Epithelial cell of prostate (primary cell): ENCODE data around the gene NEK7.

Experiments
- DNase-seq: peaks from one replicate; pipeline ENCODE4 v3.0.0-alpha.2; 2011; ENCODE audit warnings: low read depth, low spot score
- H3K27ac ChIP-seq: fragments of 450-650 bp; 2 replicates; pipeline ENCODE4 v1.5.1; 2017; ENCODE audit warnings: mild to moderate bottlenecking

The NEK7 gene

DNA sequence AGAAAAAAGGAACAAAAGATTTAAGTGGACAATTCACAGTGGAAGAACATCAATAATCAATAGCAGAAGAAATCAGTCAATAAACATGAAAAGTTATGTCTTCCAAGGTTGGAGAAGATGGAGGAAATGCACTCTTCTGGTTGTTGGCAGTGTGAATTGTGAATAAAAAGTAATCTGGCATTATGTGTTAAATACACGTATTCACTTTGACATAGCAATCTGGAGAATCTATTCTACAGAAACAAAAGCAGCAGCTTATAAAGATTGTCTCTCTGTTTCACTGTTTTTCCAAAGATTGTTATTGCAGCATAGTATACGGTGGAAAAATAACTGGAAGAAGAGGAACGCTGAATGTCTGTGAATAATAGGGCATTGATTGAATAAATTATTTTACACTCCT, 169.4 kb downstream of the NEK7 start:
- no peak for DNase-seq
- no peak overlapping the region for H3K27ac ChIP-seq

DNA sequence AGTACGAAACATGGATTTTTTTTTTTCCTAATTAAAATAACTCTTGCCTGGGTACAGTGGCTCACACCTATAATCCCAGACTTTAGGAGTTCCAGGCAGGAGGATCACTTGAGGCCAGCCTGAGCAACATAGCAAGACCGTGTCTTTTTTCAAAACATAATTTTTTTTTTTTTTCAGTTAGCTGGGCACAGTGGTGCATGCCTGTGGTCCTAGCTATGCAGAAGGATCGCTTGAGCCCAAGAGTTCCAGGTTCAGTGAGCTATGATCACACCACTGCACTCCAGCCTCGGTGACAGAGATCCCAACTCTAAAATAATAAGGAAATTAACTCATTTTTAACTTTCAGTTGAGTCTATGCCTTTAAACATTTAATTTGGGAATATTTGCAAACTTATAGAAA, 170.1 kb downstream of the NEK7 start:
- no peak for DNase-seq
- no peak overlapping the region for H3K27ac ChIP-seq

DNA sequence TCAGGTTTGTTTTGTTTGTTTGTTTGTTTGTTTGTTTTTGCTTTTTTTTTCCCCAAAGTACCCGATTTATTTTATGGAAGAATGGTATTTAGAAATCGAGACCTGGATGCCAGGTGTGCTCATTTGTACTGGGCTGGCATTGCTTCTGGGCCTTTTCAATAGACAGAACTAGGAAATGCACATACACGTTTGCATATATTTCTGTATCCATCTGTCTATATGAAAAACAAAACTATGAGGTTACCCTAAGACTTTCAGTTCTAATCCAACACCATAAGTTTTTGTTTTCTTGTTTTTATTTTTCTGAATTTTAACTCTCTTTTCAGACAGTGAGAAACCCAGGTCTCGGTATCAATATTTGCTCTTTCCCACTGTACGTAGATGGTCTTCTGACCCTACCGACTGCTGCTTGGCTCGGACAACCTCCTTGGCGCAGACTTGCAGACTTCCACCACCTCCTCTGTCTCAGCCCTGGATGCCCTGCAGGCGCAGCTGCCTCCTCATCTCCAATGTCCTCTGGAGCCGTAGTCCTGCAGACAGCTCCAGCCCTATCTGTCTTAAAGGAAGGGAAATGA, 171.7 kb downstream of the NEK7 start:
- DNase-seq, result no peak
- H3K27ac ChIP-seq, result no peak overlapping the region

DNA sequence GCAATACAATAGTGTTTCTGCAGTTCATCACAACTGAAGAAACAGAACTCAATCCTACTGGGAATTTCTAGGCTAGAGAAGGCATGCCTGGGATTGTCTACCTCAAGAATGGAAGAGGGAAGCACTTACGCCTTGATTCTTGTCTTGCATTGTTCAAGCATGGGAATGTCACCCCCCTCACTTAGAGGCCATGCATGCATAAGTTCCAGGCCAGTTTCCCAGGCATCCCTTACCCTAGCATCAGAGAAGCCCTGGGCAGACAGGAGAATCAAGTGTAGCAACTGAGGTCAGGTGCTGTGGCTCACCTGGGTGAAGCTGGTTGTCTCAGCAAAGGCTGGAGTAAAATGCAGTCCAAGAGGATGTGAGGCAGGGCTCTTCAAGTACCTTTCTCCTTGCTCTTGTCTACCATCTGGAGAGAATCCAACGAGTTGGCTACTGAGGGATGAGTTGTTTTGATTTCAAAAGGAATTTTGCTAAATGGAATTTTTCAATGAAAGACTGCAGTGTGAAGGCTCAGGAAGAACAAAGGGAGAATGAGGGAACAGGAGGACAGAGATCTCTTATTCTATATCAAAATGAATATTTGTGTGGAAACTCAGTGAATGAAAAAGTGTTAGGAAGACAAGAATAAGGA, 174.3 kb downstream of the NEK7 start:
- no peak for DNase-seq
- no peak overlapping the region for H3K27ac ChIP-seq

GRCh38 chr1:198333744-198334143, 176.9 kb downstream of the NEK7 start:
- H3K27ac ChIP-seq, result no peak overlapping the region
- no peak for DNase-seq

DNA sequence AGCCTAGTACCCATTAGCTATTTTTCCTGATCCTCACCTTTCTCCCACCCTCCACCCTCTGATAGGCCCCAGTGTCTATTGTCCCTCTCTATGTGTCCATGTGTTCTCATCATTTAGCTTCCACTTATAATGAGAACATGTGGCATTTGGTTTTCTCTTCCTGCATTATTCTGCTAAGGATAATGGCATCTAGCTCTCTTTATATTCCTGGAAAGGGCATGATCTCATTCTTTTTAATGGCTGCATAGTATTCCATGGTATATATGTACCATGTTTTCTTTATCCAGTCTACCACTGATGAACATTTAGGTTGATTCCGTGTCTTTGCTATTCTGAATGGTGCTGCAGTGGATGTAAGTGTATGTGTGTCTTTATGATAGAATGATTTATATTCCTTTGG, 178.9 kb downstream of the NEK7 start:
- no peak for DNase-seq
- no peak overlapping the region for H3K27ac ChIP-seq

GRCh38 chr1:198337886-198338285, 181.1 kb downstream of the NEK7 start:
- H3K27ac ChIP-seq, result no peak overlapping the region
- no peak for DNase-seq

DNA sequence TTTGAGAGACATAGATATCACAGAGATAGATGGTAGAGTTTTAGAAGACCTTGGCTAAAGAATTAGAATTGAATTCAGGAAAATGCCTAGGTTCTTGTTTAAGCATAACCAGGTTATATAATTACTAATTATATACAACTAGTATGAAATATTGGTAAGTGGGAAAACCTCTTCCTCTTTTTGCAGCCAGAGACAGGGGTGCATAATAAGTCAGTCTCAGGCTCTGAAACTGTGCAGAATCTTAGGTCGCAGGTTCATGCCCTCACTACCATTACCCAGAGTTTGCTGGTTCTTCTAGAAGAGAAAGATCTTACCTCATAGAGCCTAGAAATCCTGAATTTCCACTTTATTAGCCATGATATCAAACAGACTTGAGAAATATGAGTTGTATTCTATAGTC, 183.3 kb downstream of the NEK7 start:
- no peak overlapping the region for H3K27ac ChIP-seq
- DNase-seq, result no peak

DNA sequence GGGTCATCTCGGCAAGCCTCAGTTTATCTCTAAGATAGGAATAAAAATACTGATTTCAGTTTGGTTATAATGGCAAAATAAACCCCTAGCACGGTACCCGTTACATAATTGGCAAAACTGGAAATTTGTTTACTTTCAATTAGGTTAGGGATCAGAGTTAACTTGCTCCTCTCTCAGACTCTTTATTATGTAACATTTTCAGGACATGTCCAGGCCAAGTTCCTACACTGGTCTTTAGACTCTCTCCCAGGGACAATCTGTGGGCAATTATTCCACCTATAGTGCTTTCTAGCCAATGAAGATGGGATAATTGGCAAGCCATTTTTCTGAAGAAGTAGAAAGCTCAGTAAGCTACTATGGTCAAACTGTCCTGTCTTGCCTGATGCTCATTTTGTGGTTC, 189.4 kb downstream of the NEK7 start:
- DNase-seq, result no peak
- H3K27ac ChIP-seq, result no peak overlapping the region

- DNase-seq, result no peak
- H3K27ac ChIP-seq, result no peak overlapping the region
Measured at GRCh38 chr1:198350456-198350855, 193.7 kb downstream of the NEK7 start.

- H3K27ac ChIP-seq, result no peak overlapping the region
- DNase-seq, result no peak
Measured at GRCh38 chr1:198352975-198353695, 196.3 kb downstream of the NEK7 start.

GRCh38 chr1:198357937-198358336, 201.1 kb downstream of the NEK7 start:
- no peak overlapping the region for H3K27ac ChIP-seq
- no peak for DNase-seq

DNA sequence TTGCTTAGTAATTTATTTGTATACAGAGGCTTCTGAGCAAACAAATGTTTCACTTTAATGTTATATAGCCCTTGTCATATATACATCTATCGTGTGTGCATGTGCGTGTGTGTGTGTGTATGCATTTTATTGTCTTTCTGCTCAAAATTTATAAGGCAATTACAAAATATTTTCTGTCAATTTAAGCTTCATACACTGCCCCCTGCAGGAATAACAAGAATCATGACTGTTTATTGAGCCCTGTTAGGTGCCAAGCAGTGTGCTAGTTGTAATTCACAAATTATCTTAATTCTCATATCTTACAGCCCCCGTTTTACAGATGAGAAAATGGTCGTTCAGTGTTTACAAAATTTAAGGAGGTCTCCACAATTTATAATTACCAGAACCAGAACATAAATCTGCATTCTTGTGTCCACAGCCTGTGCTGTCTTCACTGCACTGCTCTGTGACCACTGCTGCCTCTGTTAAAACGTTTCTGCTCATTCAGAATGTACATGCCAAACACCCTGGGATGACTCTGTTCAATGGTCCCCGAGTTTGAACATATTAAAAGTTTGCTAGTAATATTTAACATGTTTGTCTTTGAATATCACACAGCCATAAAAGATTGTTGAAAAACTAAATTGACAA, 202.3 kb downstream of the NEK7 start:
- H3K27ac ChIP-seq, result no peak overlapping the region
- no peak for DNase-seq

GRCh38 chr1:198360208-198360729, 203.5 kb downstream of the NEK7 start:
- DNase-seq, result no peak
- no peak overlapping the region for H3K27ac ChIP-seq

DNA sequence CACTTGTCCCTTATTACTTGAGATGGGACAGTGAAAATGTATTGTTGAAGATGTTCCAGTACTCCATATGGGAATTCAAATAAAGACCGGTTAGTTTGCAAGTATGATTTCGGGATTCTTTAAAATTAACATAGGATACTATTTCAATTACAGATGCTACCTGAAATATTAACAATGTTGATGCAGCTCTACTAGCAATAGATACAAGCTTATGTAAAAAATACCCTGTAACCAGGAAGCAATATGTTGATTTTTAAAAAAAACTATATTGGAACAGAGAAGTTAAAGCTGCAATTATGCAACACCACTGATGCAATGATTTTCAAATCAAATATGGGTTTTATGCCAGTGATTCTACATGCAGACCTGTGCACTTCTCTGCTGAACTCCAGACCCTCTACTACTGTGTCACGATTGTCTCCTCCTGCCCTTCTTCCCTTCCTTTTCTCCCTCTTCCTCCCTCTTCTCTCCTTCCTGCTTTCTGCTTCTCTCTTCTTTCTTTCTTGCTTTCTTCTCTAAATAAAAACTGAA, 204.5 kb downstream of the NEK7 start:
- H3K27ac ChIP-seq, result no peak overlapping the region
- DNase-seq, result no peak

DNA sequence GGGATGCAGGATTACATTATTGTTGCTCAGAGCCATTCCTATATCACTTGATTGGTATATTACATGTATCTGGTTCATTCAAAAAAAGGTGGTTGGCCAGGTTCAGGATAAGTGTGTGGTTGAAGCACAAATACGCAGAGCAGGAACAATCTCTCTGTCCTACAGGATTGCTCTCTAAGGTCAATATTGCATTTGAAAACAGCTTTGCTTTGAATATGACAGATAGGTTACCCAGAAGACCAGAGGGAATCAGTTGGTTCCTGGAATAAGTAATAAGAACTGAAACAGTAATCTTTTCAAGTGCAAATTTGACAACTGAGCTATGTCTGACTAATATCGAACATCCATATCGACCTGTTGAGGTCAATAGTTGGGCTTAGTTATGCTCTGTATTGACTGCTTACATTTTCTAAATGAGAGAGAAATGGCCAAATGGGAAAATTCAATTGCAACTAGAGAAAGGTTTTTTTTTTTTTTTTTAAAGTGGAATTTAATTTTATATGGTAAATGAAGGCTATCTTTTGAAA, 206.9 kb downstream of the NEK7 start:
- no peak for DNase-seq
- H3K27ac ChIP-seq, result no peak overlapping the region

DNA sequence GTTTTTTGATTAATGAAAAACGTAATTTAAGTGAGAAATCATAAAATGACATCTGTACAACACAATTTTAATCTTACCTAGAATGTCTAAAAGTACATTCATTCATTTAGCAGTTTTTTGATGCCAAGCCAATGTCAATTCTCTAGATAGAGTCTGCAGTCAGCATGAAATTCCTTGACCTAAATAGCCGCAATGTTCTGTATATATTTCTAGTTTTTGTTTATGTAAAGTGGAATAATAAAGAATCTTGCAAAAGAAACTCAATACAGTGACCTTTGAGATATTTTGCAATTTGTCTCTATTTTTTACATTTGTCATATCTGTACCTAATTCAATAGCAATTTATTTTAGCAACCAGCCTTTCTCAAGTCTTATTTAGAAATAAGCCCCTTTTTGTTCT, 207.7 kb downstream of the NEK7 start:
- DNase-seq, result no peak

GRCh38 chr1:198367296-198367695, 210.5 kb downstream of the NEK7 start:
- DNase-seq, result no peak
- no peak overlapping the region for H3K27ac ChIP-seq

More for the DNA sequence above, 207.7 kb downstream of the NEK7 start:
- H3K27ac ChIP-seq, result no peak overlapping the region

DNA sequence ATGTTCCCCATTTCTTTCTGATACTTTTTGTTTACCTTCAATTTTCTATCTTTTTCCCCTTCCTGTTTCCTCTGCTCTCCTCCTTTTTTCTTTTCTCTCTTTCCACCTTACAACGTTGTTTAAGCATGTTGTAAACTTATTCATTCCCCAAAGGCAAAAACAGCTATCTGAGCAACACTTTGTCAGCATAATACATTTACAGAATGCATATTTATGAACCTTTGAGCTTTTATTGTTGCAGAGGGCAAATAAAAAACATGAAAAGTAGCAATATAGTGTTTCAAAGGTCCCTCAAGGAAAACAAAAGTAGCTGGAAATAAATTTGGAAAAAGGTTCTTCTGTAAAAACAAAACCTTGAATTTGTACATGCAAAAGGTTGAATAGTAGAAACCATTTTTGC, 214.2 kb downstream of the NEK7 start:
- H3K27ac ChIP-seq, result no peak overlapping the region
- no peak for DNase-seq
